ENCODE data around the gene TEX30.

DNA sequence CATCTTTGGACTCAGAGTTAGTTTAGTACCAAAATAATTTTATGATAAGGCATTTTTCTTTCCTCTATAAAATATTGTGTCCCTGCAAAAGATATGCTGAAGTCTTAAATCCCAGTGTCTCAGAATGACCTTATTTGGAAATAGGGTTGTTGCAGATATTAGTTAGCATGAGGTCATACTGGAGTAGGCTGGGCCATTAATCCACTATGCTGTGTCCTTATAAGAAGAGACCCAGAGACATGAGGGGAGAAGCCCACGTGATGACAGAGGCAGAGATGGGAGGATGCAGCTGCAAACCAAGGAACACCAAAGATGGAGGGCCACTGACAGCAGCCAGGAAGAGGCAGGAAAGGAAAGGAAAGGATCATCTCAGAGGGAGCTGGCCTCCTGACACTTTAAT, 18.8 kb upstream of the TEX30 start:
- TF ChIP-seq, protein P1, sequence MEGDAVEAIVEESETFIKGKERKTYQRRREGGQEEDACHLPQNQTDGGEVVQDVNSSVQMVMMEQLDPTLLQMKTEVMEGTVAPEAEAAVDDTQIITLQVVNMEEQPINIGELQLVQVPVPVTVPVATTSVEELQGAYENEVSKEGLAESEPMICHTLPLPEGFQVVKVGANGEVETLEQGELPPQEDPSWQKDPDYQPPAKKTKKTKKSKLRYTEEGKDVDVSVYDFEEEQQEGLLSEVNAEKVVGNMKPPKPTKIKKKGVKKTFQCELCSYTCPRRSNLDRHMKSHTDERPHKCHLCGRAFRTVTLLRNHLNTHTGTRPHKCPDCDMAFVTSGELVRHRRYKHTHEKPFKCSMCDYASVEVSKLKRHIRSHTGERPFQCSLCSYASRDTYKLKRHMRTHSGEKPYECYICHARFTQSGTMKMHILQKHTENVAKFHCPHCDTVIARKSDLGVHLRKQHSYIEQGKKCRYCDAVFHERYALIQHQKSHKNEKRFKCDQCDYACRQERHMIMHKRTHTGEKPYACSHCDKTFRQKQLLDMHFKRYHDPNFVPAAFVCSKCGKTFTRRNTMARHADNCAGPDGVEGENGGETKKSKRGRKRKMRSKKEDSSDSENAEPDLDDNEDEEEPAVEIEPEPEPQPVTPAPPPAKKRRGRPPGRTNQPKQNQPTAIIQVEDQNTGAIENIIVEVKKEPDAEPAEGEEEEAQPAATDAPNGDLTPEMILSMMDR (IDR thresholded peaks at IDR 0.05; ENCODE audit: insufficient read depth, low read depth, low read length): no peak
- no peak for TF ChIP-seq EZH2 (IDR thresholded peaks at IDR 0.05; ENCODE audit: insufficient read depth, low read length)

All from astrocyte (in vitro differentiated cells and primary cell).